HCEC 1CT (cell line): ENCODE measurements around the gene TLCD3B.

Experiments used
- DNase-seq: peaks from one replicate; pipeline ENCODE4 v3.0.0-alpha.2; 2017

The TLCD3B gene, protein sequence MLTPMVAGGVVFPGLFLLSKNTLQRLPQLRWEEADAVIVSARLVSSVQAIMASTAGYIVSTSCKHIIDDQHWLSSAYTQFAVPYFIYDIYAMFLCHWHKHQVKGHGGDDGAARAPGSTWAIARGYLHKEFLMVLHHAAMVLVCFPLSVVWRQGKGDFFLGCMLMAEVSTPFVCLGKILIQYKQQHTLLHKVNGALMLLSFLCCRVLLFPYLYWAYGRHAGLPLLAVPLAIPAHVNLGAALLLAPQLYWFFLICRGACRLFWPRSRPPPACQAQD

DNA sequence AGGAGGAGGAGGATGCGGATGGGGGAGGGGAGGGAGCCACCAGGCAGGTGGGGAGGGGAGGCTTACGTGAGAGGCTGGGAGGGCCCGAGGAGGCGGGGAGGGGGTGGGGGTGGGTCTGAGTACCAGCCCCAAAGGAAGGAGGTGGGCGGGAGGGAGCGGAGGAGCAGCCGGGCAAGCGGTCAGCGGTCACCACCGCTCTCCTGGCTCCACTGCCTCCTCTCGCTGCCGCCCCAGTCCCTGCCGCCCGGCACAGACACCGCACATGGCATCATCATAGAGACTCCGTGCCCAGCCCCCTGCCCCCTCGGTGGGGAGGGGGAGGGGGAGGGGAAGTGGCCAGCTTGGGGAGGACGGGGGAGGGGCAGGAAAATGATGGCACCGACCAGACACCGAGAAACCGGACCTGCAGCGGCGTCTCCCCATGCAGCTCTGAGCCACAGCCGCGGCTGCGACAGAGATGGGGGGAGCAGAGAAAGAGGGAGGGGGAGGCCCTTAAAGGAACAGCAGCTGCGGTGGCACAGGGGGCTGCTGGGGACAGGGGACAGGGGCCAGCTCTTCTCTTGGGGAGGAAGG lies at the start of gene TLCD3B:
Gene TLCD3B (minus strand): TSS at position 431 of the 573 bp plus-strand sequence. CDS start 744 bp downstream, outside the sequence.
- no peak for DNase-seq

DNA sequence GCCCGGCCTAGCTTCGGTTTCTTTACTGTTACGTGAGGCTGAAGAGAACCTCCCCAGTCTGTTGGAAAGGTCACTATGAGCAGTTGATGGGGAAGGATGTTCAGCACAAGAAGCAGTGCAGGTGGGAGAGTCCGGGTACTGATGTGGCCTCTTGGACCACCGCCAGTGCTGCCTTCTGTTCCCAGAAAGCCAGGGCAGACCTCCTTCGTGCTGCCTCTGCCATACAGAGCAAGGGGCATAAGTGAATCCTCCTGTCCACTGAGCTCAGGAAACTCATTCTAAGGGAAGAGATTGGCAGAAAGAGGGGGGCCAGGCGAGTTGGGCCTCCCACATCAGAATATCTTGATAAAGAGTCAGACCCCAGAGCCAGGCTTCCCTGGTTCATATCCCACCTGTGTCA lies 48.4 kb upstream of the TLCD3B start:
- DNase-seq = no peak

DNA sequence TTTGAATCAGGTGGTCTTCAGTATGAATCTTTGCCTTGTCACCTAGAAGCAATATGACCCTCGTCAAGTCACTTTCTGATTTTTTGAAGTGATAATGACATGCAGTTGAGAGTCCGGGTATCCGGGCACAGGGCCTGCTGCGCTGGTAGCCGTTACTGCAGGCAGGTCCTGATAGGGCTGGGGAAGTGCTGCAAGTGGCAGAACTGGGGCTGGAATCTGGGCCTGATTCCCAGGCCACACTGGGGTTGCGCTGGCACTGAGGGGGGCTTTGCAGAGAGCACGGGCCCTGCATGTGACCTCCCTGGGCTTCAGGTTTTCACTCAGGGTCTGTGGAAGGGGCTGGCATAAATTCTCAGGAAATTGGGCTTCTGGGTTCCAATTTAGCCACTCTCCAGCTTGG lies 47.7 kb upstream of the TLCD3B start:
- no peak for DNase-seq

- no peak for DNase-seq
Measured at GRCh38 chr16:30077656-30078055, 46.6 kb upstream of the TLCD3B start.

- no peak for DNase-seq
Measured at GRCh38 chr16:30076276-30076791, 45.3 kb upstream of the TLCD3B start.

DNA sequence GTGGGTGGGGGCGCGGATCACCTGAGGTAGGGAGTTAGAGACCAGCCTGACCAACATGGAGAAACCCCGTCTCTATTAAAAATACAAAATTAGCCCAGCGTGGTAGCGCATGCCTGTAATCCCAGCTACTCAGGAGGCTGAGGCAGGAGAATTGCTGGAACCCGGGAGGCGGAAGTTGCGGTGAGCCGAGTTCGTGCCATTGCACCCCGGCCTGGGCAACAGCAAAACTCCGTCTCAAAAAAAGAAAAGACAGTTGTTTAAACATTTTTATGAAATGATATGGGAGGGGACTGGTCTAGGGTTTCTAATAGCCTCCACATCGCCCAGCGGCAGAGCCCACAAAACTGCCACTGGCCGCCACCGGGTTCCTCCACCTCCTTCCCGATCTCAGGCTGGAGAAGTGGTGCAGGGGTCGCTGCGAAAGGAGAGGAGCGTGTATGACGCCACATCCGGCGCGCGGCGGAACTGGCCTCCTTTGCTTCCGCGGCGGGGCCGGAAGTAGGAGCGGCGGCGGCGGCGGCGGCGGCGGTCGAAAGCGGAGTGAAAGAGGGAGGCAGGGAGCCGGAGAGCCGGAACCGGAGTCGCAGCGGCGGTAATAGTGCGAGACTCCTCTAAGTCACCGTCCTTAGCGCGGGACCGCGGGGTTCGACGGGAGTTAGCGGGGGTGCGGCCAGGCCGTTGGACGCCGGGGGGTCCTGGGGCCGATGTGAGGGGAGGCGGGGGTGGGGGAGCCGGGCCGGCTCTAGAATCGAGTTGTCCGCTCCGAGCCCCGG lies 44.6 kb upstream of the TLCD3B start, which contains the start of gene PPP4C:
Gene PPP4C (plus strand): TSS at position 492 of the 773 bp plus-strand sequence. CDS start 384 bp downstream, outside the sequence.
- DNase-seq = peak; percentile 89

GRCh38 chr16:30070490-30070889 lies 39.4 kb upstream of the TLCD3B start:
- DNase-seq = no peak

DNA sequence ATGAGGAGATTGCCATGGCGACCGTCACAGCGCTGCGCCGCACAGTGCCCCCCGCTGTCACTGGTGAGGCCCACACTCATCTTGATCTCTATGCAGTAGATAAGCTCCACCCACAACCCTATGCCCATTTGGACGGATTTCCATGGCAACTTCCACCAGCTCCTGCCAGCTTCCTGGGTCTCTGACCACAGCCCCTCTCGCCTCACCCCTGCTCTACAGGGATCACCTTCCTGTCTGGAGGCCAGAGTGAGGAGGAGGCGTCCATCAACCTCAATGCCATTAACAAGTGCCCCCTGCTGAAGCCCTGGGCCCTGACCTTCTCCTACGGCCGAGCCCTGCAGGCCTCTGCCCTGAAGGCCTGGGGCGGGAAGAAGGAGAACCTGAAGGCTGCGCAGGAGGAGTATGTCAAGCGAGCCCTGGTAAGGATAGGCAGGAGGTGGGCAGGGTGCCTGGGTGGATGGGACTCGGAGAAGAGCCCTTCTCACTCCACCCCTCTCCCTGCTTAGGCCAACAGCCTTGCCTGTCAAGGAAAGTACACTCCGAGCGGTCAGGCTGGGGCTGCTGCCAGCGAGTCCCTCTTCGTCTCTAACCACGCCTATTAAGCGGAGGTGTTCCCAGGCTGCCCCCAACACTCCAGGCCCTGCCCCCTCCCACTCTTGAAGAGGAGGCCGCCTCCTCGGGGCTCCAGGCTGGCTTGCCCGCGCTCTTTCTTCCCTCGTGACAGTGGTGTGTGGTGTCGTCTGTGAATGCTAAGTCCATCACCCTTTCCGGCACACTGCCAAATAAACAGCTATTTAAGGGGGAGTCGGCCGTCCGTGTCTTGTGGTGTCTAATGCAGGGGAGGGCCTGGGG lies 38.8 kb upstream of the TLCD3B start:
- no peak for DNase-seq

DNA sequence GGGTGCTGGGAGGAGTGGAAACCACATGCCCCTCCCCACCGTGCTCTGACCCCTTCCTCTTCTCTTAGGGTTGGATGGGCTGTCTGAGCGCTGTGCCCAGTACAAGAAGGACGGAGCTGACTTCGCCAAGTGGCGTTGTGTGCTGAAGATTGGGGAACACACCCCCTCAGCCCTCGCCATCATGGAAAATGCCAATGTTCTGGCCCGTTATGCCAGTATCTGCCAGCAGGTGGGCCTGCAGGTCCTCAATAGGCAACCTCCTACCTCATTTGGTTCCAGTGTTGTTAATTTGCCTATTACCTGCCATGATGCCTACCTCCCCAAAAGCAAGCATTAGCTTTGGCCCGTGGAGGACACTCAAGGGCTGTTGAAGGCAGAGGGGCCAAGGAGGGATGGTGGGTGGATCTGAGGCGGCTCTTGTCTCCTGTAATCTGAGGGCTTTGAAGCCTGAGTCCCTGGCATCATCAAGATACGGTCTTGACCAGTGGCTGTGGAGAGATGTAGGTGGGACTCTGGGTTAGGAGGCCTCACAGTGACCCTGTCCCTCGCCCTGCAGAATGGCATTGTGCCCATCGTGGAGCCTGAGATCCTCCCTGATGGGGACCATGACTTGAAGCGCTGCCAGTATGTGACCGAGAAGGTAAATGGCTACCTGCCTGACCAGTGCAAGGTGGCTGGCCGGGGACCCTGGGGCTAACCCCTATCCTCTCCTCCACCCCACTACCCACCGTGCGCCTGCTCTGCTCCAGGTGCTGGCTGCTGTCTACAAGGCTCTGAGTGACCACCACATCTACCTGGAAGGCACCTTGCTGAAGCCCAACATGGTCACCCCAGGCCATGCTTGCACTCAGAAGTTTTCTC lies 37.9 kb upstream of the TLCD3B start:
- DNase-seq = no peak

- DNase-seq = no peak
Measured at GRCh38 chr16:30068333-30068732, 37.3 kb upstream of the TLCD3B start.

DNA sequence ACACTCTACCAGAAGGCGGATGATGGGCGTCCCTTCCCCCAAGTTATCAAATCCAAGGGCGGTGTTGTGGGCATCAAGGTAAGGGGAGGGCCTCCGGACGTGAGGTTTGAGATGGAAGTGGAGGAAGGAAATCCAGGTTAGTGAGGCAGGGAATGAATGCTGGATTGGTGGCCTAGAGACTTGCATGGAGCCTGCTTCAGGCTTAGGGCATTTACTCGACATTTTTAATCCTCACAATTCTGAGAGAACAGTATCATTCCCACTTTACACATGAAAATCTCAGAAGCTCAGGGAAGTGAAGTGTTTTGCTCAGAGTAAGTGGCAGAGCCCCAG lies 36.5 kb upstream of the TLCD3B start:
- DNase-seq = no peak

GRCh38 chr16:30066761-30067583 lies 35.9 kb upstream of the TLCD3B start:
- DNase-seq = no peak

- peak; percentile 74 for DNase-seq
Measured at GRCh38 chr16:30065943-30066760, 35.1 kb upstream of the TLCD3B start.

- DNase-seq = peak; percentile 99
Measured at GRCh38 chr16:30065102-30065942, 34.3 kb upstream of the TLCD3B start, which contains the start of gene ALDOA. Gene ALDOA (plus strand): TSS chr16:30065760. CDS start chr16:30066898, 1,138 bp downstream.

DNA sequence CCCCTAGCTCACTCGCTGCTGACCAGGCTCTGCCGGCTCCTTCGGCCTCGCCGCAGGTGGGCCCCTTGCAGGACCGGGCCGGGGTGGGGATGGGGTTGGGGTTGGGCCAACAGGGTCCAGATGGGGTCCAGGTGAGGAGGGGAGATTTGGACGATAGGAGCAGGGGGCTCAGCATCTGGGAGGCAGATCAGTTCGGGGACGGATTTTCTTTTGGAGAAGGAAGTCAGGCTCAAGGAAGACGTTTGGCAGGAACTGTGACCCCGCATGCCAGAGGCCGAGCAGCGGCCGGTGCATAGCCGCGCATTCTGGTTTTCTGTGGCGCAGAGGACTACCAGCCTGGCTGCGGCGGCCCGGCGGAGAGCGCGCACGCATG lies 33.6 kb upstream of the TLCD3B start:
- DNase-seq = no peak

GRCh38 chr16:30063893-30064728 lies 33.0 kb upstream of the TLCD3B start:
- peak; percentile 50 for DNase-seq

GRCh38 chr16:30063278-30063892 lies 32.3 kb upstream of the TLCD3B start:
- no peak for DNase-seq
